ENCODE results near the gene NTRK3. TPM values are rescaled to one million over a fixed set of nuclear protein-coding genes. Genes with fewer than 3 reads are reported as not detected.

The NTRK3 gene
- total and polyA plus RNA-seq, 4 donors = 0.21 to 2.9 (median 0.32) TPM

DNA sequence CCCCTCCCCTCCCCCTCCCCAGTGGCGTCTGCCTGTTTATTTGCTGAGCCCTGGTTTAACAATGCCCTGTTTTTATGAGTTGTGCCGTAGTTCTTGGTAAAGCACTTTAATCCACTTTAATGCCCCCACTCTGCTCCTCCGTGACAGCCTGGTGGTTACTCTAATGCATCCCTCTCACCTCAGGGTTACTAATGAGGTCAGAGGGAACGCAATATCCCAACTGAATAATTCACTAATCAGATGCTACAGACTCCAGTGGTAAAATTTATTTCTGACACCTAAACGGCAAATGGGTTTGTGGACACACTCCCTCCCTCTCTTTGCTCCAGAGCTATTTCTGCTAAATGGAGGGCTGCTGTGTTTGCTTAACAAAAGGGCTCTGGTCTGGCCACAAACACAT lies 26.1 kb upstream of the NTRK3 start:
- no peak for TF ChIP-seq NR2F2 (IDR thresholded peaks at IDR 0.05)
- TF ChIP-seq TAF1 (conservative IDR thresholded peaks at IDR 0.05) = no peak
- TF ChIP-seq YY1 (IDR thresholded peaks at IDR 0.05) = no peak
- TF ChIP-seq HNF4G (IDR thresholded peaks at IDR 0.05) = no peak
- TF ChIP-seq, protein P1, sequence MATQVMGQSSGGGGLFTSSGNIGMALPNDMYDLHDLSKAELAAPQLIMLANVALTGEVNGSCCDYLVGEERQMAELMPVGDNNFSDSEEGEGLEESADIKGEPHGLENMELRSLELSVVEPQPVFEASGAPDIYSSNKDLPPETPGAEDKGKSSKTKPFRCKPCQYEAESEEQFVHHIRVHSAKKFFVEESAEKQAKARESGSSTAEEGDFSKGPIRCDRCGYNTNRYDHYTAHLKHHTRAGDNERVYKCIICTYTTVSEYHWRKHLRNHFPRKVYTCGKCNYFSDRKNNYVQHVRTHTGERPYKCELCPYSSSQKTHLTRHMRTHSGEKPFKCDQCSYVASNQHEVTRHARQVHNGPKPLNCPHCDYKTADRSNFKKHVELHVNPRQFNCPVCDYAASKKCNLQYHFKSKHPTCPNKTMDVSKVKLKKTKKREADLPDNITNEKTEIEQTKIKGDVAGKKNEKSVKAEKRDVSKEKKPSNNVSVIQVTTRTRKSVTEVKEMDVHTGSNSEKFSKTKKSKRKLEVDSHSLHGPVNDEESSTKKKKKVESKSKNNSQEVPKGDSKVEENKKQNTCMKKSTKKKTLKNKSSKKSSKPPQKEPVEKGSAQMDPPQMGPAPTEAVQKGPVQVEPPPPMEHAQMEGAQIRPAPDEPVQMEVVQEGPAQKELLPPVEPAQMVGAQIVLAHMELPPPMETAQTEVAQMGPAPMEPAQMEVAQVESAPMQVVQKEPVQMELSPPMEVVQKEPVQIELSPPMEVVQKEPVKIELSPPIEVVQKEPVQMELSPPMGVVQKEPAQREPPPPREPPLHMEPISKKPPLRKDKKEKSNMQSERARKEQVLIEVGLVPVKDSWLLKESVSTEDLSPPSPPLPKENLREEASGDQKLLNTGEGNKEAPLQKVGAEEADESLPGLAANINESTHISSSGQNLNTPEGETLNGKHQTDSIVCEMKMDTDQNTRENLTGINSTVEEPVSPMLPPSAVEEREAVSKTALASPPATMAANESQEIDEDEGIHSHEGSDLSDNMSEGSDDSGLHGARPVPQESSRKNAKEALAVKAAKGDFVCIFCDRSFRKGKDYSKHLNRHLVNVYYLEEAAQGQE (IDR thresholded peaks at IDR 0.05) = no peak
- no peak for TF ChIP-seq RAD21 (IDR thresholded peaks at IDR 0.05)
- TF ChIP-seq, protein P2, sequence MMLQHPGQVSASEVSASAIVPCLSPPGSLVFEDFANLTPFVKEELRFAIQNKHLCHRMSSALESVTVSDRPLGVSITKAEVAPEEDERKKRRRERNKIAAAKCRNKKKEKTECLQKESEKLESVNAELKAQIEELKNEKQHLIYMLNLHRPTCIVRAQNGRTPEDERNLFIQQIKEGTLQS (IDR thresholded peaks at IDR 0.05) = no peak
- TF ChIP-seq, protein P3, sequence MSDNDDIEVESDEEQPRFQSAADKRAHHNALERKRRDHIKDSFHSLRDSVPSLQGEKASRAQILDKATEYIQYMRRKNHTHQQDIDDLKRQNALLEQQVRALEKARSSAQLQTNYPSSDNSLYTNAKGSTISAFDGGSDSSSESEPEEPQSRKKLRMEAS (IDR thresholded peaks at IDR 0.05) = no peak
- TF ChIP-seq, protein P4, sequence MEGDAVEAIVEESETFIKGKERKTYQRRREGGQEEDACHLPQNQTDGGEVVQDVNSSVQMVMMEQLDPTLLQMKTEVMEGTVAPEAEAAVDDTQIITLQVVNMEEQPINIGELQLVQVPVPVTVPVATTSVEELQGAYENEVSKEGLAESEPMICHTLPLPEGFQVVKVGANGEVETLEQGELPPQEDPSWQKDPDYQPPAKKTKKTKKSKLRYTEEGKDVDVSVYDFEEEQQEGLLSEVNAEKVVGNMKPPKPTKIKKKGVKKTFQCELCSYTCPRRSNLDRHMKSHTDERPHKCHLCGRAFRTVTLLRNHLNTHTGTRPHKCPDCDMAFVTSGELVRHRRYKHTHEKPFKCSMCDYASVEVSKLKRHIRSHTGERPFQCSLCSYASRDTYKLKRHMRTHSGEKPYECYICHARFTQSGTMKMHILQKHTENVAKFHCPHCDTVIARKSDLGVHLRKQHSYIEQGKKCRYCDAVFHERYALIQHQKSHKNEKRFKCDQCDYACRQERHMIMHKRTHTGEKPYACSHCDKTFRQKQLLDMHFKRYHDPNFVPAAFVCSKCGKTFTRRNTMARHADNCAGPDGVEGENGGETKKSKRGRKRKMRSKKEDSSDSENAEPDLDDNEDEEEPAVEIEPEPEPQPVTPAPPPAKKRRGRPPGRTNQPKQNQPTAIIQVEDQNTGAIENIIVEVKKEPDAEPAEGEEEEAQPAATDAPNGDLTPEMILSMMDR (IDR thresholded peaks at IDR 0.05; ENCODE audit: low read depth, low read length, missing input control) = no peak
- TF ChIP-seq, protein P5, sequence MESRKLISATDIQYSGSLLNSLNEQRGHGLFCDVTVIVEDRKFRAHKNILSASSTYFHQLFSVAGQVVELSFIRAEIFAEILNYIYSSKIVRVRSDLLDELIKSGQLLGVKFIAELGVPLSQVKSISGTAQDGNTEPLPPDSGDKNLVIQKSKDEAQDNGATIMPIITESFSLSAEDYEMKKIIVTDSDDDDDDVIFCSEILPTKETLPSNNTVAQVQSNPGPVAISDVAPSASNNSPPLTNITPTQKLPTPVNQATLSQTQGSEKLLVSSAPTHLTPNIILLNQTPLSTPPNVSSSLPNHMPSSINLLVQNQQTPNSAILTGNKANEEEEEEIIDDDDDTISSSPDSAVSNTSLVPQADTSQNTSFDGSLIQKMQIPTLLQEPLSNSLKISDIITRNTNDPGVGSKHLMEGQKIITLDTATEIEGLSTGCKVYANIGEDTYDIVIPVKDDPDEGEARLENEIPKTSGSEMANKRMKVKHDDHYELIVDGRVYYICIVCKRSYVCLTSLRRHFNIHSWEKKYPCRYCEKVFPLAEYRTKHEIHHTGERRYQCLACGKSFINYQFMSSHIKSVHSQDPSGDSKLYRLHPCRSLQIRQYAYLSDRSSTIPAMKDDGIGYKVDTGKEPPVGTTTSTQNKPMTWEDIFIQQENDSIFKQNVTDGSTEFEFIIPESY (IDR thresholded peaks at IDR 0.05) = no peak
- H3K27ac ChIP-seq (ENCODE audit: low read depth in 1 of 2, low read length in 2 of 2) = no peak overlapping the region
- peaks cover 0 to 3% (median under 1%) of the 10 kb centered on the region in 4 donors for H3K9me3 ChIP-seq (ENCODE audit: control insufficient read depth in 4 of 4, low read length in 3 of 4)
- H3K4me3 ChIP-seq (ENCODE audit: low read depth in 1 of 3, low read length in 3 of 3) = no peak overlapping the region
- peaks cover 0 to 13% (median 3%) of the 10 kb centered on the region in 4 donors for H3K27me3 ChIP-seq (ENCODE audit: control insufficient read depth in 4 of 4, insufficient read depth in 4 of 4, low read length in 3 of 4)
- no peaks in the 10 kb centered on the region for H3K4me1 ChIP-seq (ENCODE audit: control insufficient read depth in 4 of 4, insufficient read depth in 4 of 4, low read length in 3 of 4)
- 33% methylated on average over 5 of the region's 5 CpGs for WGBS
- DNase-seq (ENCODE audit: low spot score) = no peak
- H3K36me3 ChIP-seq (ENCODE audit: control insufficient read depth in 4 of 4, insufficient read depth in 3 of 4, low read depth in 1 of 4, low read length in 3 of 4) = no peaks in the 10 kb centered on the region
- H3K9ac ChIP-seq (ENCODE audit: low read depth in 1 of 2, low read length in 2 of 2) = no peak overlapping the region

DNA sequence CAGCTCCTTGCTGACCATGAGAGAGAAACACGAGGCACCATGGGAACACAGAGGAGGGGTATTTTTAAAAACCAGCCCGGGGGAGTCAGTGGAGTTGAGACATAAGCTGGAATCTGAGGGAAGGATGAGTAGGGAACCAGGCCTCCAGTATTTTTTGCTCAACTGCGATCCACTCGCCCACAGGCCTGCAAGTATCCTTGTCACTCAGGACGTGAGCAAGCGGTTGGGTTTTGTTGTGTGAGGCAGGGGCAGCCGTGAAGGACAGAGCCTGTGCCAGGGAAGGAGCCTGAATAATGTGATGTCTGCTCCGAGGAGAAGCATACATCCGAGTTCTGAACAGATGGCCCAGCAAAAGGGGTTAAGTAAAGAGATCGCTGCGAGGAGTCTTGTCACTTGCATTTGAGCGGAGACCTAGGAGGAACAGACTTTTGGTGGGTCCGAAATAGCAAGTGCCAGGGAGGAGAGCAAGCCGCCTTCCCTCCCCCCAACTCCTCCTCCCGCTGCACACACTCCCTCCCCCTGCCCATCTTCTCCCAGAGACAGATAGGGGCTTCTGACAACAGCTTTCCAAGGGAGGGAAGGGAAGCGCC lies 20.4 kb upstream of the NTRK3 start:
- no peaks in the 10 kb centered on the region for H3K4me1 ChIP-seq (ENCODE audit: control insufficient read depth in 4 of 4, insufficient read depth in 4 of 4, low read length in 3 of 4)
- H3K27me3 ChIP-seq (ENCODE audit: control insufficient read depth in 4 of 4, insufficient read depth in 4 of 4, low read length in 3 of 4) = peaks cover 0 to 4% (median 1%) of the 10 kb centered on the region in 4 donors
- H3K9me3 ChIP-seq (ENCODE audit: control insufficient read depth in 4 of 4, low read length in 3 of 4) = peaks cover 0 to 3% (median under 1%) of the 10 kb centered on the region in 4 donors
- H3K27ac ChIP-seq (ENCODE audit: low read depth in 1 of 2, low read length in 2 of 2) = no peak overlapping the region
- no peak for TF ChIP-seq RAD21 (IDR thresholded peaks at IDR 0.05)
- DNase-seq (ENCODE audit: low spot score) = no peak
- H3K4me3 ChIP-seq (ENCODE audit: low read depth in 1 of 3, low read length in 3 of 3) = no peak overlapping the region
- WGBS = 60% methylated on average over 16 of the region's 16 CpGs
- H3K36me3 ChIP-seq (ENCODE audit: control insufficient read depth in 4 of 4, insufficient read depth in 3 of 4, low read depth in 1 of 4, low read length in 3 of 4) = no peaks in the 10 kb centered on the region
- H3K9ac ChIP-seq (ENCODE audit: low read depth in 1 of 2, low read length in 2 of 2) = no peak overlapping the region
